IMR-90 (cell line): Measurements from ENCODE around the gene PRDM2. TPM values are rescaled to one million over a fixed set of nuclear protein-coding genes. Genes with fewer than 3 reads are reported as not detected.

Source experiments
- ATAC-seq: fragments of 200-7000 bp; cut with Tn5 transposase; 2 replicates; pipeline ENCODE4 v1.9.1; 2020; ENCODE audit warnings: low read depth, mild to moderate bottlenecking, moderate library complexity
- BruUV-seq: library from RNA; stranded (reverse); fragments of 400-500 nt; replicated peaks from 2 replicates; lab custom pipeline; 2021; lab: Mats Ljungman, UMichigan
- CTCF ChIA-PET: fragments of 300-600 bp; formaldehyde crosslinking; extraction: SDS; loops from one replicate; lab custom pipeline; 2021; ENCODE audit warnings: antibody characterized with exemption; lab: Yijun Ruan, JAX
- POLR2A ChIA-PET: fragments of 300-600 bp; sonication (Branson Sonifier 250); formaldehyde crosslinking; loops from one replicate; lab custom pipeline; 2022; ENCODE audit warnings: antibody characterized with exemption; ENCODE audit not compliant: unreplicated experiment; lab: Charles Lee
- DNase-seq: peaks from one replicate; pipeline ENCODE4 v3.0.0; 2013
- H2AFZ ChIP-seq: replicated peaks from 2 replicates; pipeline ENCODE3; 2013; ENCODE audit warnings: low read length, mild to moderate bottlenecking; ENCODE audit not compliant: poor library complexity
- H2AK5ac ChIP-seq: 2 replicates; pipeline ENCODE4 v1.6.1; 2013; ENCODE audit warnings: low read depth, low read length, inconsistent platforms
- H2AK9ac ChIP-seq: replicated peaks from 2 replicates; pipeline ENCODE3; 2013; ENCODE audit warnings: mild to moderate bottlenecking, low read depth, low read length, moderate library complexity; ENCODE audit not compliant: poor library complexity
- H2BK120ac ChIP-seq: 2 replicates; pipeline ENCODE4 v1.6.1; 2013; ENCODE audit warnings: low read depth, low read length, inconsistent platforms
- H2BK15ac ChIP-seq: 3 replicates; pipeline ENCODE4 v1.6.1; 2013; ENCODE audit warnings: low read depth, low read length, inconsistent platforms
- H2BK20ac ChIP-seq: 2 replicates; pipeline ENCODE4 v1.6.1; 2013; ENCODE audit warnings: low read depth, mild to moderate bottlenecking, inconsistent platforms, low read length, moderate library complexity
- H2BK5ac ChIP-seq: 2 replicates; pipeline ENCODE4 v1.6.1; 2013; ENCODE audit warnings: mild to moderate bottlenecking, low read depth, low read length, inconsistent platforms; ENCODE audit not compliant: poor library complexity, severe bottlenecking
- H3K14ac ChIP-seq: replicated peaks from 2 replicates; pipeline ENCODE4 v1.6.1; 2013; ENCODE audit warnings: low read depth, low read length, inconsistent platforms
- H3K18ac ChIP-seq: 2 replicates; pipeline ENCODE4 v1.6.1; 2013; ENCODE audit warnings: low read depth, low read length, control low read depth
- H3K23ac ChIP-seq: 2 replicates; pipeline ENCODE4 v1.6.1; 2013; ENCODE audit warnings: low read depth, low read length, inconsistent platforms
- H3K27ac ChIP-seq: 2 replicates; pipeline ENCODE4 v1.5.1; 2013; ENCODE audit warnings: mild to moderate bottlenecking, control low read depth, low read length; ENCODE audit not compliant: insufficient read depth
- H3K27me3 ChIP-seq: 2 replicates; pipeline ENCODE4 v1.6.1; 2013; ENCODE audit warnings: low read length; ENCODE audit not compliant: control insufficient read depth, insufficient read depth
- H3K36me3 ChIP-seq: 2 replicates; pipeline ENCODE4 v1.6.1; 2013; ENCODE audit warnings: low read length, mixed read lengths; ENCODE audit not compliant: control insufficient read depth, insufficient read depth
- H3K4ac ChIP-seq: 2 replicates; pipeline ENCODE4 v1.6.1; 2013; ENCODE audit warnings: low read depth, low read length, inconsistent platforms
- H3K4me1 ChIP-seq: 2 replicates; pipeline ENCODE4 v1.6.1; 2013; ENCODE audit warnings: low read length, mixed read lengths; ENCODE audit not compliant: control insufficient read depth, insufficient read depth
- H3K4me2 ChIP-seq: 2 replicates; pipeline ENCODE4 v1.6.1; 2013; ENCODE audit warnings: low read depth, mild to moderate bottlenecking, control low read depth, low read length, moderate library complexity
- H3K4me3 ChIP-seq: 2 replicates; pipeline ENCODE4 v1.5.1; 2013; ENCODE audit warnings: low read depth, mild to moderate bottlenecking, control low read depth, low read length, moderate library complexity; ENCODE audit not compliant: insufficient read depth
- H3K56ac ChIP-seq: 2 replicates; pipeline ENCODE4 v1.6.1; 2013; ENCODE audit warnings: low read length, inconsistent platforms; ENCODE audit not compliant: insufficient read depth; ENCODE audit errors: extremely low read depth
- H3K79me1 ChIP-seq, 2 experiments: 2 replicates each; pipeline ENCODE4 v1.6.1; 2013; ENCODE audit warnings: low read length in 2 of 2, inconsistent platforms in 1 of 2, low read depth in 1 of 2
- H3K9ac ChIP-seq: 2 replicates; pipeline ENCODE4 v1.6.1; 2013; ENCODE audit warnings: low read depth, low read length, control low read depth
- H3K9me1 ChIP-seq: 2 replicates; pipeline ENCODE4 v1.6.1; 2013; ENCODE audit warnings: low read length, inconsistent platforms; ENCODE audit not compliant: insufficient read depth
- H3K9me3 ChIP-seq: 2 replicates; pipeline ENCODE4 v1.6.1; 2013; ENCODE audit warnings: low read length; ENCODE audit not compliant: control insufficient read depth, insufficient read depth
- H4K20me1 ChIP-seq: 2 replicates; pipeline ENCODE4 v1.6.1; 2013; ENCODE audit warnings: low read length, inconsistent platforms; ENCODE audit not compliant: insufficient read depth
- H4K5ac ChIP-seq: 2 replicates; pipeline ENCODE4 v1.6.1; 2013; ENCODE audit warnings: mild to moderate bottlenecking, low read depth, low read length, control low read depth
- H4K8ac ChIP-seq, 2 experiments: 2 replicates each; pipeline ENCODE4 v1.6.1; 2013; ENCODE audit warnings: low read depth in 2 of 2, low read length in 2 of 2, control low read depth in 1 of 2, inconsistent platforms in 1 of 2
- H4K91ac ChIP-seq: 2 replicates; pipeline ENCODE4 v1.6.1; 2013; ENCODE audit warnings: low read depth, low read length, inconsistent platforms; ENCODE audit not compliant: insufficient read depth
- BHLHE40 ChIP-seq: fragments of 150-350 bp; IDR thresholded peaks from 2 replicates; pipeline ENCODE4 v1.6.1; 2016; ENCODE audit warnings: mild to moderate bottlenecking, low read depth, low read length
- CEBPB ChIP-seq: IDR thresholded peaks from 2 replicates; pipeline ENCODE4 v1.6.1; 2012; ENCODE audit warnings: low read depth, low read length, improper control_type of control experiment
- CHD1 ChIP-seq: IDR thresholded peaks from 2 replicates; pipeline ENCODE4 v1.6.1; 2012; ENCODE audit warnings: low read depth, low read length, improper control_type of control experiment
- FOS ChIP-seq: fragments of 150-350 bp; IDR thresholded peaks from 2 replicates; pipeline ENCODE4 v1.6.1; 2016; ENCODE audit warnings: low read depth, low read length
- MAFK ChIP-seq: IDR thresholded peaks from 2 replicates; pipeline ENCODE4 v1.6.1; 2012; ENCODE audit warnings: low read depth, low read length, improper control_type of control experiment
- MAZ ChIP-seq: IDR thresholded peaks from 2 replicates; pipeline ENCODE4 v1.6.1; 2012; ENCODE audit warnings: low read depth, mild to moderate bottlenecking, low read length, improper control_type of control experiment, moderate library complexity, borderline replicate concordance
- MXI1 ChIP-seq: IDR thresholded peaks from 2 replicates; pipeline ENCODE4 v1.6.1; 2012; ENCODE audit warnings: low read depth, mild to moderate bottlenecking, low read length, moderate library complexity, borderline replicate concordance
- NFE2L2 ChIP-seq: fragments of 150-350 bp; IDR thresholded peaks from 2 replicates; pipeline ENCODE4 v1.6.1; 2016; ENCODE audit warnings: low read depth, mild to moderate bottlenecking, low read length
- POLR2A ChIP-seq: IDR thresholded peaks from 2 replicates; pipeline ENCODE4 v1.6.1; 2012; ENCODE audit warnings: mild to moderate bottlenecking, low read depth, low read length
- RAD21 ChIP-seq: IDR thresholded peaks from 2 replicates; pipeline ENCODE4 v1.6.1; 2012; ENCODE audit warnings: low read length, improper control_type of control experiment
- RCOR1 ChIP-seq: IDR thresholded peaks from 2 replicates; pipeline ENCODE4 v1.6.1; 2012; ENCODE audit warnings: mild to moderate bottlenecking, low read length, improper control_type of control experiment; ENCODE audit not compliant: insufficient replicate concordance
- RFX5 ChIP-seq: IDR thresholded peaks from 2 replicates; pipeline ENCODE4 v1.8.0; 2012; ENCODE audit warnings: low read depth, mild to moderate bottlenecking, low read length, moderate library complexity
- SMC3 ChIP-seq: fragments of 150-350 bp; IDR thresholded peaks from 2 replicates; pipeline ENCODE4 v1.6.1; 2016; ENCODE audit warnings: low read depth, mild to moderate bottlenecking, antibody characterized with exemption, low read length, moderate library complexity
- WGBS, 2 experiments: methylation state at CpG; one replicate each; pipeline versions ENCODE4 v1.1.5 to v1.1.7; 2013; ENCODE audit warnings: missing lambda C conversion rate in 2 of 2; ENCODE audit not compliant: insufficient read length in 1 of 2; ENCODE audit errors: extremely low coverage in 2 of 2; 5-methylcytosine and 5-hydroxymethylcytosine counted together
- dilution Hi-C: fragments of 300-500 bp; cut with HindIII; formaldehyde crosslinking; loops from one replicate; pipeline ENCODE4 v1.14.3; 2018; ENCODE audit warnings: low sequenced_read_pairs; ENCODE audit not compliant: unreplicated experiment
- in situ Hi-C: fragments of 300-500 bp; cut with MboI; formaldehyde crosslinking; loops from 3 replicates; pipeline ENCODE4 v1.14.3; 2019; ENCODE audit warnings: low sequenced_read_pairs, inconsistent platforms, mixed read lengths
- intact Hi-C: fragments of 100-400 bp; cut with micrococcal nuclease; formaldehyde crosslinking; loops from 2 replicates; pipeline ENCODE4 v1.10.0; 2022
- polyA plus RNA-seq, 3 experiments: library from polyadenylated mRNA; depleted of rRNA; stranded (reverse); fragments of >200 nt; gene quantifications; 2 replicates each; pipeline ENCODE4 v1.2.3, GENCODE V29; 2012; ENCODE audit warnings: low replicate concordance in 1 of 3
- total RNA-seq: library from RNA; depleted of rRNA; stranded (reverse); fragments of >200 nt; gene quantifications from 2 replicates; pipeline ENCODE4 v1.2.3, GENCODE V29; 2012
- TF ChIP-seq, protein P1 (sequence below): fragments of 150-350 bp; IDR thresholded peaks from 2 replicates; pipeline ENCODE4 v1.6.1; 2016; ENCODE audit warnings: low read depth, mild to moderate bottlenecking, low read length, moderate library complexity, borderline replicate concordance
- TF ChIP-seq, protein P2 (sequence below): conservative IDR thresholded peaks from 2 replicates; pipeline ENCODE4 v1.5.1; 2012; ENCODE audit warnings: mild to moderate bottlenecking, low read depth, low read length, improper control_type of control experiment
- TF ChIP-seq, protein P3 (sequence below): fragments of 150-350 bp; IDR thresholded peaks from 2 replicates; pipeline ENCODE4 v1.6.1; 2017; ENCODE audit warnings: mild to moderate bottlenecking, antibody characterized with exemption, low read length, low read depth

Gene PRDM2
- total and polyA plus RNA-seq, 2 of the 4 experiments (the other 2 are of a cell fraction), result 3.4 to 8.9 TPM

DNA sequence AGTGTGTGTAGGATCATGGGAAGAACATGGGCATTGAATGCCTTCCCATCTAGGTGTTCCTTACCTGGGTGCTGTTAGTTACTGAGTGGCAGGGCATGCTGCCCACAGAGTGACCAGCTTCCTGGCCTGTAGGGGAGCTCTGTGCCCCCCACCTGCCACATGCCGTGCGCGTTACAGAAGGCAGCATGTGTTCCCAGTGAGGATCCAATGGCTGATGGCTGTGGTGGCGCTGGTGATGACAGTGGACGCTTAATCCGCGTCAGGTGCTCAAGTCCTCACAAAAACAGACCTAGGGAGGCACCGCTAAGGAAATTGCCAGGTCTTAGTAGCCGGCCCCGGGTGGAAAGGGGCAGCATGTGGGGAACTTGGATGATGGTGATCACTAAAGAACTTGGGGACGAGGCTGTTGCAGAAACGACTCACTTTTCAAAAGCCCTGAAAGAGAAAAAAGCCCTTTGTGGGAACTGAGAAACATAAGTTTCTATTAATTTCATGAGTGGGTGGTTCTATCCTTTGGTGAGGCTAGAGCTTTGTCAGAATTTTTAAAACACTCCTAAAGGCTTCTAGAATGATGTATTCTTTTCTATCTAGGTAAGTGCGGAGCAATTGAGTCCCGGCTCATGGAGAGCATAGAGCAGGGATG, 93.2 kb downstream of the PRDM2 start:
- Histone ChIP-seq H3K79me1 (peaks cover 48 to 80% of the 10 kb centered on the region in 2 experiments), H4K8ac (no peak overlapping the region), H2BK20ac (no peak overlapping the region), H2AFZ (no peak overlapping the region), H3K14ac (no peak overlapping the region), H3K56ac (no peak overlapping the region), H4K91ac (no peak overlapping the region), H3K18ac (no peak overlapping the region), H3K9me1 (peaks cover 7% of the 10 kb centered on the region), H2BK15ac (no peak overlapping the region), H3K4me2 (no peak overlapping the region), H2BK5ac (no peak overlapping the region), H3K4me1 (peaks cover 2% of the 10 kb centered on the region), H4K20me1 (peaks cover 22% of the 10 kb centered on the region), H3K27me3 (no peaks in the 10 kb centered on the region), H3K27ac (no peak overlapping the region), H3K9me3 (no peaks in the 10 kb centered on the region), H2AK9ac (no peak overlapping the region), H2AK5ac (no peak overlapping the region), H4K5ac (no peak overlapping the region), H3K4ac (no peak overlapping the region), H3K9ac (no peak overlapping the region), H3K36me3 (peaks cover 17% of the 10 kb centered on the region), H3K4me3 (no peak overlapping the region), H2BK120ac (no peak overlapping the region), H3K23ac (no peak overlapping the region)
- CTCF ChIA-PET, result no interaction called here
- WGBS, 2 experiments, result 100% methylated on average over 4 of the region's 14 CpGs; no CpG with 5 or more reads in 1 of the 2 experiments
- ATAC-seq (no peak), DNase-seq (no peak)
- POLR2A ChIA-PET, result interaction anchor here (0.5 kb wide), 1 partner anchor 99 kb away, joined by 3 read pairs; no protein-coding TSS in a partner anchor
- in situ Hi-C loops, result no loop called here
- dilution Hi-C loops, result no loop called here
- intact Hi-C loops, result no loop called here
- TF ChIP-seq SMC3 (no peak), BHLHE40 (no peak), MAZ (no peak), NFE2L2 (no peak), RAD21 (no peak), POLR2A (no peak), FOS (no peak), CEBPB (no peak), MXI1 (no peak), CHD1 (no peak), RFX5 (no peak), MAFK (no peak), RCOR1 (no peak)
- TF ChIP-seq, protein P1, sequence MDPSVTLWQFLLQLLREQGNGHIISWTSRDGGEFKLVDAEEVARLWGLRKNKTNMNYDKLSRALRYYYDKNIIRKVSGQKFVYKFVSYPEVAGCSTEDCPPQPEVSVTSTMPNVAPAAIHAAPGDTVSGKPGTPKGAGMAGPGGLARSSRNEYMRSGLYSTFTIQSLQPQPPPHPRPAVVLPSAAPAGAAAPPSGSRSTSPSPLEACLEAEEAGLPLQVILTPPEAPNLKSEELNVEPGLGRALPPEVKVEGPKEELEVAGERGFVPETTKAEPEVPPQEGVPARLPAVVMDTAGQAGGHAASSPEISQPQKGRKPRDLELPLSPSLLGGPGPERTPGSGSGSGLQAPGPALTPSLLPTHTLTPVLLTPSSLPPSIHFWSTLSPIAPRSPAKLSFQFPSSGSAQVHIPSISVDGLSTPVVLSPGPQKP, result no peak
- TF ChIP-seq, protein P2, sequence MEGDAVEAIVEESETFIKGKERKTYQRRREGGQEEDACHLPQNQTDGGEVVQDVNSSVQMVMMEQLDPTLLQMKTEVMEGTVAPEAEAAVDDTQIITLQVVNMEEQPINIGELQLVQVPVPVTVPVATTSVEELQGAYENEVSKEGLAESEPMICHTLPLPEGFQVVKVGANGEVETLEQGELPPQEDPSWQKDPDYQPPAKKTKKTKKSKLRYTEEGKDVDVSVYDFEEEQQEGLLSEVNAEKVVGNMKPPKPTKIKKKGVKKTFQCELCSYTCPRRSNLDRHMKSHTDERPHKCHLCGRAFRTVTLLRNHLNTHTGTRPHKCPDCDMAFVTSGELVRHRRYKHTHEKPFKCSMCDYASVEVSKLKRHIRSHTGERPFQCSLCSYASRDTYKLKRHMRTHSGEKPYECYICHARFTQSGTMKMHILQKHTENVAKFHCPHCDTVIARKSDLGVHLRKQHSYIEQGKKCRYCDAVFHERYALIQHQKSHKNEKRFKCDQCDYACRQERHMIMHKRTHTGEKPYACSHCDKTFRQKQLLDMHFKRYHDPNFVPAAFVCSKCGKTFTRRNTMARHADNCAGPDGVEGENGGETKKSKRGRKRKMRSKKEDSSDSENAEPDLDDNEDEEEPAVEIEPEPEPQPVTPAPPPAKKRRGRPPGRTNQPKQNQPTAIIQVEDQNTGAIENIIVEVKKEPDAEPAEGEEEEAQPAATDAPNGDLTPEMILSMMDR, result no peak
- TF ChIP-seq, protein P3, sequence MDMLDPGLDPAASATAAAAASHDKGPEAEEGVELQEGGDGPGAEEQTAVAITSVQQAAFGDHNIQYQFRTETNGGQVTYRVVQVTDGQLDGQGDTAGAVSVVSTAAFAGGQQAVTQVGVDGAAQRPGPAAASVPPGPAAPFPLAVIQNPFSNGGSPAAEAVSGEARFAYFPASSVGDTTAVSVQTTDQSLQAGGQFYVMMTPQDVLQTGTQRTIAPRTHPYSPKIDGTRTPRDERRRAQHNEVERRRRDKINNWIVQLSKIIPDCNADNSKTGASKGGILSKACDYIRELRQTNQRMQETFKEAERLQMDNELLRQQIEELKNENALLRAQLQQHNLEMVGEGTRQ, result no peak
- no TSS peak for BruUV-seq
